Heart right ventricle (tissue), 16 donors: Measurements from ENCODE around the gene EVC. TPM values are rescaled to one million over a fixed set of nuclear protein-coding genes. Genes with fewer than 3 reads are reported as not detected.

Experiments used
- ATAC-seq, 8 donors: fragments of 200-7000 bp; cut with Tn5 transposase; one replicate each; pipeline ENCODE4 v1.9.1; 2020; ENCODE audit warnings: mild to moderate bottlenecking in 8 of 8, moderate library complexity in 8 of 8, moderate number of reproducible peaks in 1 of 8
- DNase-seq, 2 donors: peaks; one replicate each; pipeline ENCODE4 v3.0.0-alpha.2; 2020
- H3K27ac ChIP-seq, 10 donors: fragments of 200-600 bp; sonication (generic) in 2 of 10; one replicate each; pipeline versions ENCODE4 v1.5.0 to v1.8.0; 2020 to 2022; ENCODE audit warnings: mild to moderate bottlenecking in 3 of 10
- H3K27me3 ChIP-seq, 7 donors: fragments of 200-600 bp; one replicate each; pipeline ENCODE4 v1.8.0; 2021 to 2022; ENCODE audit warnings: mild to moderate bottlenecking in 2 of 7
- H3K36me3 ChIP-seq, 9 donors: fragments of 200-600 bp; sonication (generic) in 1 of 9; one replicate each; pipeline versions ENCODE4 v1.5.0 to v1.8.0; 2020 to 2022; ENCODE audit warnings: mild to moderate bottlenecking in 2 of 9
- H3K4me1 ChIP-seq, 9 donors: fragments of 200-600 bp; sonication (generic) in 1 of 9; one replicate each; pipeline versions ENCODE4 v1.5.0 to v1.8.0; 2020 to 2022; ENCODE audit warnings: mild to moderate bottlenecking in 4 of 9
- H3K4me3 ChIP-seq, 10 donors: fragments of 200-600 bp; sonication (generic) in 2 of 10; one replicate each; pipeline versions ENCODE4 v1.5.0 to v1.8.0; 2020 to 2022; ENCODE audit warnings: mild to moderate bottlenecking in 7 of 10, moderate library complexity in 2 of 10
- H3K9me3 ChIP-seq, 11 donors: fragments of 200-600 bp in 10 of 11; sonication (generic) in 2 of 11; one replicate each; pipeline versions ENCODE4 v1.5.0 to v1.8.0; 2013 to 2022; ENCODE audit warnings: mild to moderate bottlenecking in 2 of 11, control low read depth in 1 of 11, moderate library complexity in 1 of 11
- WGBS, 2 donors: extraction: QIAGEN DNeasy Blood & Tissue Kit; methylation state at CpG; one replicate each; pipeline ENCODE4 v1.1.7; 2013; ENCODE audit warnings: inconsistent platforms in 1 of 2; 5-methylcytosine and 5-hydroxymethylcytosine counted together
- intact Hi-C, 10 donors: fragments of 100-400 bp; cut with DNase I; formaldehyde crosslinking; loops; one replicate each; pipeline versions ENCODE4 v1.11.1 to v1.14.2; 2022
- polyA plus RNA-seq, 2 donors: library from polyadenylated mRNA; stranded (reverse); fragments of 200-250 nt; gene quantifications; one replicate each; pipeline ENCODE4 v1.2.3, GENCODE V29; 2013
- total RNA-seq, 10 donors: library from RNA; stranded (reverse); fragmentation: NEBNext Ultra II Directional in 3 of 10; extraction: Animal tissue kit (Norgen Biotek cat#: 25700) in 3 of 10; gene quantifications; one replicate each; pipeline versions ENCODE4 v1.2.1 to v1.2.4, GENCODE V29; 2021 to 2023
- TF ChIP-seq, protein P1 (sequence below), 9 donors: fragments of 200-600 bp; sonication (generic) in 2 of 9; IDR thresholded peaks; one replicate each; pipeline versions ENCODE4 v1.5.0 to v1.8.0; 2021 to 2022; ENCODE audit warnings: antibody characterized with exemption in 9 of 9, mild to moderate bottlenecking in 5 of 9, moderate library complexity in 1 of 9
- donor health status: Arrhythmogenic right ventricular cardiomyopathy.
- donor health status: ischemic (EF 13 %, LVEDD 7.1; RV severe dilation, severe dysfunction).
- donor health status: healthy with polysubstance abuse.
- donor health status: DM: no; HTN: yes; CAD: no.
- donor health status: DM: no; HTN: no; CAD: no.
- donor health status: ischemic (EF 25% LVEDD 6.9; RV normal size, moderate dysfunction).
- donor health status: ischemic (EF 25% LVEDD 5.7; RV mildly dilated, moderate dysfunction).
- donor health status: healthy.
- donor health status: DM: yes; HTN: yes; CAD: no.
- donor health status: Ischemic cardiomyopathy.
- donor health status: ischemic (EF 35%, LVEDD 5.7; RV mildly dilated, moderate dysfunction).
- donor health status: nonischemic (EF 11% LVEDD 7.7; RV severe dilation, severe dysfunction).
- donor health status: DM: yes; HTN: yes; CAD: no.
- donor health status: PGD.
- donor health status: ischemic (EF 29% LVEDD 5.4; RV normal size, mild dysfunction).
- donor health status: nonischemic (EF 23%, LVEDD 6.1; RV moderate dilation, normal function).

Gene EVC
- total and polyA plus RNA-seq, 12 donors: 0.97 to 7.5 (median 4.8) TPM

DNA sequence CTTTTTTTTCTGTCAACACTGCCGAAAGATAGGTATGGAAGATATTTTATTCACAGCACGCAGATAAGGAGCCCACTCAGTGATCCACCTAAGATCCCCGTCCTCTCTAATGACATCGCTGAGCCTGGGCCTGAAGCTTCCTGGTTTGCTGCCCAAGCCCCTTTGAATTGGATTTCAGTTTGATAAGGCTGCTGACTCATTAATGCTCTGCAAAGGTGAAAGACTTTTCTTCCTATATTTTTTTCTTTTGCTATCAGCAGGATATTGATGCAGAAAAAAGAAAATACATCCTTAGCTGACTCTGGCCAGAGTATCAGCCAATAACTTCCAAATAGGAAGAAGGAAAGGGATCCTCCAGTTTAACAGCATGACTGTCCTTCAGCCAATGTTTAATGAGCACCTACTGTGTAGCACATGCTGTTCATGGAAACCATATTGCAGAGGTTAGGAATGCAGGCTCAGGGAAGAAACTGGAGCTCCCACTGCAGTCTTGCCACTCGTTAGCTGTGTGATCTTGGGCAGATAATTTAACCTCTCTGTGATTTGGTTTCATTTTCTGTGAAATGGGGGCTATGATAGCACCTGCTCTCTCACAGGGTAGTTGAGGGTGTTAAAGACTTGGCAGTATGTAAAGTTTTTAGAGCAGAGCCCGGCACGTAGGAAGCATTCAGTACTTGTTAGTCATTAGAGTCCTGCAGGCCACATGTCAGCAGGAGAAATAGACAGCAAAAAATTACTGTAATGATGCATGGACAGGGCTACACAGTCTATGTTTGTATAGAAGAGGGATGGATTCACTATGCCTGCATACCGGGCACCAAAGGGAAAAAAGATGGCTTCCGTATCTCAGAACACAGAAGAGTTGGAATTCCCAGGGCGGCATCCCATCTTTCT, 39.3 kb downstream of the EVC start:
- H3K27ac ChIP-seq: peak overlapping the region in 1 of 10 donors; percentile 5
- no peaks in the 10 kb centered on the region for H3K27me3 ChIP-seq
- H3K9me3 ChIP-seq: no peaks in the 10 kb centered on the region
- no peak for ATAC-seq
- no peak overlapping the region for H3K4me3 ChIP-seq
- intact Hi-C loops: no loop called here
- WGBS, 2 donors: 91 to 93% methylated on average over 10 of the region's 10 CpGs
- peaks cover 0 to 13% (median 6%) of the 10 kb centered on the region in 9 donors for H3K4me1 ChIP-seq
- TF ChIP-seq, protein P1, sequence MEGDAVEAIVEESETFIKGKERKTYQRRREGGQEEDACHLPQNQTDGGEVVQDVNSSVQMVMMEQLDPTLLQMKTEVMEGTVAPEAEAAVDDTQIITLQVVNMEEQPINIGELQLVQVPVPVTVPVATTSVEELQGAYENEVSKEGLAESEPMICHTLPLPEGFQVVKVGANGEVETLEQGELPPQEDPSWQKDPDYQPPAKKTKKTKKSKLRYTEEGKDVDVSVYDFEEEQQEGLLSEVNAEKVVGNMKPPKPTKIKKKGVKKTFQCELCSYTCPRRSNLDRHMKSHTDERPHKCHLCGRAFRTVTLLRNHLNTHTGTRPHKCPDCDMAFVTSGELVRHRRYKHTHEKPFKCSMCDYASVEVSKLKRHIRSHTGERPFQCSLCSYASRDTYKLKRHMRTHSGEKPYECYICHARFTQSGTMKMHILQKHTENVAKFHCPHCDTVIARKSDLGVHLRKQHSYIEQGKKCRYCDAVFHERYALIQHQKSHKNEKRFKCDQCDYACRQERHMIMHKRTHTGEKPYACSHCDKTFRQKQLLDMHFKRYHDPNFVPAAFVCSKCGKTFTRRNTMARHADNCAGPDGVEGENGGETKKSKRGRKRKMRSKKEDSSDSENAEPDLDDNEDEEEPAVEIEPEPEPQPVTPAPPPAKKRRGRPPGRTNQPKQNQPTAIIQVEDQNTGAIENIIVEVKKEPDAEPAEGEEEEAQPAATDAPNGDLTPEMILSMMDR (IDR thresholded peaks at IDR 0.05): no peak
- DNase-seq: no peak
- H3K36me3 ChIP-seq: peaks cover 0 to 41% (median 3%) of the 10 kb centered on the region in 9 donors

GRCh38 chr4:5750946-5751665, 40.1 kb downstream of the EVC start:
- peak in 2 of 8 donors; percentile 13 to 20 for ATAC-seq
- peaks cover 0 to 13% (median 6%) of the 10 kb centered on the region in 9 donors for H3K4me1 ChIP-seq
- no peak overlapping the region for H3K27ac ChIP-seq

GRCh38 chr4:5751666-5752375, 40.8 kb downstream of the EVC start:
- Histone ChIP-seq H3K4me1 (peaks cover 0 to 10% (median 6%) of the 10 kb centered on the region in 9 donors), H3K36me3 (peaks cover 0 to 50% (median 6%) of the 10 kb centered on the region in 9 donors), H3K4me3 (no peak overlapping the region), H3K27me3 (no peaks in the 10 kb centered on the region), H3K9me3 (no peaks in the 10 kb centered on the region), H3K27ac (no peak overlapping the region)
- no peak for DNase-seq
- ATAC-seq: peak in 1 of 8 donors; percentile 10
- WGBS, 2 donors: 71 to 87% methylated on average over 14 of the region's 14 CpGs
- intact Hi-C loops: no loop called here
- TF ChIP-seq, protein P1 (IDR thresholded peaks at IDR 0.05): no peak

More at GRCh38 chr4:5750946-5751665, 40.1 kb downstream of the EVC start:
- TF ChIP-seq, protein P1 (IDR thresholded peaks at IDR 0.05): no peak
- Histone ChIP-seq H3K9me3 (no peaks in the 10 kb centered on the region), H3K36me3 (peaks cover 0 to 43% (median 6%) of the 10 kb centered on the region in 9 donors), H3K27me3 (no peaks in the 10 kb centered on the region), H3K4me3 (no peak overlapping the region)
- DNase-seq: no peak
- 81 to 82% methylated on average over 17 of the region's 17 CpGs for WGBS, 2 donors
- intact Hi-C loops: no loop called here
